ENCODE measurements around the gene TCERG1.

TCERG1 gene

GRCh38 chr5:146484714-146485391, 37.7 kb downstream of the TCERG1 start:
- H3K36me3 ChIP-seq (ENCODE audit: control insufficient read depth in 2 of 2, insufficient read depth in 2 of 2, low read length in 2 of 2), result peaks cover 22 to 31% of the 10 kb centered on the region in 2 donors
- no peaks in the 10 kb centered on the region for H3K4me1 ChIP-seq (ENCODE audit: control insufficient read depth, insufficient read depth, low read length)
- H3K27ac ChIP-seq (ENCODE audit: low read length), result no peak overlapping the region

GRCh38 chr5:146490089-146490843, 43.1 kb downstream of the TCERG1 start:
- Histone ChIP-seq H3K36me3 (ENCODE audit: control insufficient read depth in 2 of 2, insufficient read depth in 2 of 2, low read length in 2 of 2) (peaks cover 0 to 18% of the 10 kb centered on the region in 2 donors), H3K27me3 (ENCODE audit: control insufficient read depth in 1 of 2, insufficient read depth in 2 of 2, low read length in 2 of 2) (no peaks in the 10 kb centered on the region), H3K9me3 (ENCODE audit: control insufficient read depth in 2 of 2, low read length in 2 of 2) (no peaks in the 10 kb centered on the region), H3K27ac (ENCODE audit: low read length) (no peak overlapping the region), H3K4me1 (ENCODE audit: control insufficient read depth, insufficient read depth, low read length) (no peaks in the 10 kb centered on the region), H3K9ac (ENCODE audit: low read length in 2 of 2) (no peak overlapping the region), H3K4me3 (ENCODE audit: low read length in 2 of 2) (no peak overlapping the region)

More at GRCh38 chr5:146484714-146485391, 37.7 kb downstream of the TCERG1 start:
- Histone ChIP-seq H3K27me3 (ENCODE audit: control insufficient read depth in 1 of 2, insufficient read depth in 2 of 2, low read length in 2 of 2) (no peaks in the 10 kb centered on the region), H3K9ac (ENCODE audit: low read length in 2 of 2) (no peak overlapping the region), H3K4me3 (ENCODE audit: low read length in 2 of 2) (no peak overlapping the region), H3K9me3 (ENCODE audit: control insufficient read depth in 2 of 2, low read length in 2 of 2) (no peaks in the 10 kb centered on the region)

- Histone ChIP-seq H3K27ac (ENCODE audit: low read length) (no peak overlapping the region), H3K27me3 (ENCODE audit: control insufficient read depth in 1 of 2, insufficient read depth in 2 of 2, low read length in 2 of 2) (no peaks in the 10 kb centered on the region), H3K9me3 (ENCODE audit: control insufficient read depth in 2 of 2, low read length in 2 of 2) (no peaks in the 10 kb centered on the region), H3K9ac (ENCODE audit: low read length in 2 of 2) (no peak overlapping the region), H3K4me3 (ENCODE audit: low read length in 2 of 2) (no peak overlapping the region), H3K4me1 (ENCODE audit: control insufficient read depth, insufficient read depth, low read length) (no peaks in the 10 kb centered on the region), H3K36me3 (ENCODE audit: control insufficient read depth in 2 of 2, insufficient read depth in 2 of 2, low read length in 2 of 2) (peaks cover 2 to 12% of the 10 kb centered on the region in 2 donors)
These were observed 47.5 kb downstream of the TCERG1 start for GRCh38 chr5:146494656-146495055.

GRCh38 chr5:146499680-146500079, 52.5 kb downstream of the TCERG1 start:
- no peak overlapping the region for H3K4me3 ChIP-seq (ENCODE audit: low read length in 2 of 2)
- no peak overlapping the region for H3K27ac ChIP-seq (ENCODE audit: low read length)
- H3K9me3 ChIP-seq (ENCODE audit: control insufficient read depth in 2 of 2, low read length in 2 of 2), result no peaks in the 10 kb centered on the region
- H3K36me3 ChIP-seq (ENCODE audit: control insufficient read depth in 2 of 2, insufficient read depth in 2 of 2, low read length in 2 of 2), result peaks cover 2 to 12% of the 10 kb centered on the region in 2 donors
- no peak overlapping the region for H3K9ac ChIP-seq (ENCODE audit: low read length in 2 of 2)
- no peaks in the 10 kb centered on the region for H3K4me1 ChIP-seq (ENCODE audit: control insufficient read depth, insufficient read depth, low read length)
- H3K27me3 ChIP-seq (ENCODE audit: control insufficient read depth in 1 of 2, insufficient read depth in 2 of 2, low read length in 2 of 2), result no peaks in the 10 kb centered on the region

- Histone ChIP-seq H3K9ac (ENCODE audit: low read length in 2 of 2) (no peak overlapping the region), H3K9me3 (ENCODE audit: control insufficient read depth in 2 of 2, low read length in 2 of 2) (no peaks in the 10 kb centered on the region), H3K27ac (ENCODE audit: low read length) (no peak overlapping the region), H3K27me3 (ENCODE audit: control insufficient read depth in 1 of 2, insufficient read depth in 2 of 2, low read length in 2 of 2) (no peaks in the 10 kb centered on the region), H3K36me3 (ENCODE audit: control insufficient read depth in 2 of 2, insufficient read depth in 2 of 2, low read length in 2 of 2) (peaks cover 19 to 58% of the 10 kb centered on the region in 2 donors), H3K4me1 (ENCODE audit: control insufficient read depth, insufficient read depth, low read length) (no peaks in the 10 kb centered on the region), H3K4me3 (ENCODE audit: low read length in 2 of 2) (no peak overlapping the region)
These were observed 60.3 kb downstream of the TCERG1 start for GRCh38 chr5:146507428-146507827.

- Histone ChIP-seq H3K27ac (ENCODE audit: low read length) (no peak overlapping the region), H3K36me3 (ENCODE audit: control insufficient read depth in 2 of 2, insufficient read depth in 2 of 2, low read length in 2 of 2) (peaks cover 14 to 44% of the 10 kb centered on the region in 2 donors), H3K4me3 (ENCODE audit: low read length in 2 of 2) (no peak overlapping the region), H3K4me1 (ENCODE audit: control insufficient read depth, insufficient read depth, low read length) (no peaks in the 10 kb centered on the region), H3K9ac (ENCODE audit: low read length in 2 of 2) (no peak overlapping the region), H3K27me3 (ENCODE audit: control insufficient read depth in 1 of 2, insufficient read depth in 2 of 2, low read length in 2 of 2) (no peaks in the 10 kb centered on the region), H3K9me3 (ENCODE audit: control insufficient read depth in 2 of 2, low read length in 2 of 2) (no peaks in the 10 kb centered on the region)
These were observed 63.5 kb downstream of the TCERG1 start for GRCh38 chr5:146510559-146511125.

GRCh38 chr5:146513462-146513861, 66.3 kb downstream of the TCERG1 start:
- Histone ChIP-seq H3K9ac (ENCODE audit: low read length in 2 of 2) (no peak overlapping the region), H3K4me1 (ENCODE audit: control insufficient read depth, insufficient read depth, low read length) (no peaks in the 10 kb centered on the region), H3K4me3 (ENCODE audit: low read length in 2 of 2) (no peak overlapping the region), H3K9me3 (ENCODE audit: control insufficient read depth in 2 of 2, low read length in 2 of 2) (no peaks in the 10 kb centered on the region), H3K27ac (ENCODE audit: low read length) (no peak overlapping the region), H3K36me3 (ENCODE audit: control insufficient read depth in 2 of 2, insufficient read depth in 2 of 2, low read length in 2 of 2) (peaks cover 8 to 26% of the 10 kb centered on the region in 2 donors), H3K27me3 (ENCODE audit: control insufficient read depth in 1 of 2, insufficient read depth in 2 of 2, low read length in 2 of 2) (no peaks in the 10 kb centered on the region)

GRCh38 chr5:146514575-146514974, 67.4 kb downstream of the TCERG1 start:
- Histone ChIP-seq H3K4me1 (ENCODE audit: control insufficient read depth, insufficient read depth, low read length) (no peaks in the 10 kb centered on the region), H3K36me3 (ENCODE audit: control insufficient read depth in 2 of 2, insufficient read depth in 2 of 2, low read length in 2 of 2) (peaks cover 8 to 17% of the 10 kb centered on the region in 2 donors), H3K27me3 (ENCODE audit: control insufficient read depth in 1 of 2, insufficient read depth in 2 of 2, low read length in 2 of 2) (no peaks in the 10 kb centered on the region), H3K4me3 (ENCODE audit: low read length in 2 of 2) (no peak overlapping the region), H3K27ac (ENCODE audit: low read length) (no peak overlapping the region), H3K9me3 (ENCODE audit: control insufficient read depth in 2 of 2, low read length in 2 of 2) (no peaks in the 10 kb centered on the region), H3K9ac (ENCODE audit: low read length in 2 of 2) (no peak overlapping the region)

GRCh38 chr5:146515473-146516150, 68.5 kb downstream of the TCERG1 start:
- H3K36me3 ChIP-seq (ENCODE audit: control insufficient read depth in 2 of 2, insufficient read depth in 2 of 2, low read length in 2 of 2), result peaks cover 4 to 10% of the 10 kb centered on the region in 2 donors
- no peak overlapping the region for H3K4me3 ChIP-seq (ENCODE audit: low read length in 2 of 2)
- no peaks in the 10 kb centered on the region for H3K9me3 ChIP-seq (ENCODE audit: control insufficient read depth in 2 of 2, low read length in 2 of 2)
- H3K27me3 ChIP-seq (ENCODE audit: control insufficient read depth in 1 of 2, insufficient read depth in 2 of 2, low read length in 2 of 2), result no peaks in the 10 kb centered on the region
- H3K9ac ChIP-seq (ENCODE audit: low read length in 2 of 2), result no peak overlapping the region
- H3K27ac ChIP-seq (ENCODE audit: low read length), result no peak overlapping the region
- no peaks in the 10 kb centered on the region for H3K4me1 ChIP-seq (ENCODE audit: control insufficient read depth, insufficient read depth, low read length)

- Histone ChIP-seq H3K27me3 (ENCODE audit: control insufficient read depth in 1 of 2, insufficient read depth in 2 of 2, low read length in 2 of 2) (no peaks in the 10 kb centered on the region), H3K4me1 (ENCODE audit: control insufficient read depth, insufficient read depth, low read length) (no peaks in the 10 kb centered on the region), H3K9me3 (ENCODE audit: control insufficient read depth in 2 of 2, low read length in 2 of 2) (no peaks in the 10 kb centered on the region), H3K36me3 (ENCODE audit: control insufficient read depth in 2 of 2, insufficient read depth in 2 of 2, low read length in 2 of 2) (peaks cover under 1 to 5% of the 10 kb centered on the region in 2 donors), H3K9ac (ENCODE audit: low read length in 2 of 2) (no peak within 1 kb of the TSS), H3K27ac (ENCODE audit: low read length) (no peak within 1 kb of the TSS), H3K4me3 (ENCODE audit: low read length in 2 of 2) (no peak within 1 kb of the TSS)
These were observed 69.0 kb downstream of the TCERG1 start, which contains the start of gene GPR151 for GRCh38 chr5:146516151-146516475. Gene GPR151 (minus strand): TSS chr5:146516190. CDS start chr5:146516113, 77 bp downstream.

All from stomach smooth muscle (tissue), 2 donors.